HG02885 (cell line): Measurements from ENCODE around the gene FLRT2.

Experiments
- ATAC-seq: cut with Tn5 transposase; IDR thresholded peaks from one replicate; pipeline ENCODE4 v1.9.1; 2021; ENCODE audit warnings: mild to moderate bottlenecking; ENCODE audit not compliant: unreplicated experiment, poor library complexity

FLRT2 gene

GRCh38 chr14:85529803-85530574, at the start of gene FLRT2:
TSS of gene FLRT2 (plus strand) at chr14:85530144. CDS start at chr14:85621515, 91,371 bp downstream.
- ATAC-seq: no peak

- no peak for ATAC-seq
Observed at GRCh38 chr14:85481471-85481870, 48.5 kb upstream of the FLRT2 start.

GRCh38 chr14:85482552-85482951, 47.4 kb upstream of the FLRT2 start:
- ATAC-seq: no peak

GRCh38 chr14:85483037-85483436, 46.9 kb upstream of the FLRT2 start:
- ATAC-seq: no peak

GRCh38 chr14:85483652-85484051, 46.3 kb upstream of the FLRT2 start:
- no peak for ATAC-seq

- no peak for ATAC-seq
Observed at GRCh38 chr14:85487215-85487614, 42.7 kb upstream of the FLRT2 start.

- ATAC-seq: no peak
Observed at GRCh38 chr14:85501751-85502150, 28.2 kb upstream of the FLRT2 start.

- no peak for ATAC-seq
Observed at GRCh38 chr14:85508863-85509262, 21.1 kb upstream of the FLRT2 start.

GRCh38 chr14:85512451-85512850, 17.5 kb upstream of the FLRT2 start:
- ATAC-seq: no peak

GRCh38 chr14:85514487-85514886, 15.5 kb upstream of the FLRT2 start:
- no peak for ATAC-seq

- no peak for ATAC-seq
Observed at GRCh38 chr14:85516239-85517113, 13.5 kb upstream of the FLRT2 start.

GRCh38 chr14:85517114-85517688, 12.7 kb upstream of the FLRT2 start:
- no peak for ATAC-seq

GRCh38 chr14:85519661-85520305, 10.2 kb upstream of the FLRT2 start:
- ATAC-seq: no peak

- no peak for ATAC-seq
Observed at GRCh38 chr14:85520581-85520980, 9.4 kb upstream of the FLRT2 start.

GRCh38 chr14:85523624-85524023, 6.3 kb upstream of the FLRT2 start:
- no peak for ATAC-seq

GRCh38 chr14:85527006-85527405, 2.9 kb upstream of the FLRT2 start:
- ATAC-seq: no peak

- no peak for ATAC-seq
Observed at GRCh38 chr14:85527445-85528035, 2.4 kb upstream of the FLRT2 start.

- no peak for ATAC-seq
Observed at GRCh38 chr14:85528080-85528896, 1.7 kb upstream of the FLRT2 start.

- ATAC-seq: no peak
Observed at GRCh38 chr14:85528897-85529631, 880 bp upstream of the FLRT2 start.
